Measurements from ENCODE around the gene SHLD3.
"Not testable (repeated sequence)": the region's sequence is repeated elsewhere in the genome, so short reads cannot be mapped to it uniquely, and the experiment has no call there.

The SHLD3 gene

DNA sequence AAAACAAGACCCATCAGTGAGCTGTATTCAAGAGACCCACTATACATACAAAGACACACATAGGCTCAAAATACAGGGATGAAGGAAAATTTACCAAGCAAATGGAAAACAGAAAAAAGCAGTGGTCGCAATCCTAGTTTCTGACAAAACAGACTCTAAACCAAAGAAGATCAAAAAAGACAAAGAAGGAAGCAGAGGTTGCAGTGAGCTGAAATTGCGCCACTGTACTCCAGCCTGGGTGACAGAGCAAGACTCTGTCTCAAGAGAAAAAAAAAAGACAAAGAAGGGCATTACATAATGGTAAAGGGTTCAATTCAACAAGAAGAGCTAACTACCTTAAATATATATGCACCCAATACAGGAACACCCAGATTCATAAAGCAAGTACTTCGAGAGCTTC, 51.2 kb downstream of the SHLD3 start:
- not testable (repeated sequence) for DNase-seq (ENCODE audit: low read depth)

Data from EH (cell line).